K562 (cell line): ENCODE data around the gene ASB4.

Experiments
- MAZ ChIP-seq, 2 experiments: fragments of 450-650 bp in 1 of 2; sonication (generic) in 1 of 2; formaldehyde crosslinking; IDR thresholded peaks in 1 of 2; conservative IDR thresholded peaks in 1 of 2; 2 replicates each; pipeline versions ENCODE4 v1.4.0 to v1.5.0; 2020; ENCODE audit warnings: mild to moderate bottlenecking in 1 of 2, missing genetic modification reagents in 1 of 2
- NR2C1 ChIP-seq, 2 experiments: fragments of 450-650 bp; IDR thresholded peaks; 2 replicates each; pipeline ENCODE4 v1.6.1; 2017; ENCODE audit warnings: mild to moderate bottlenecking in 2 of 2, antibody characterized with exemption in 1 of 2, inconsistent platforms in 1 of 2, missing compliant biosample characterization in 1 of 2, missing genetic modification characterization in 1 of 2
- POLR2A ChIP-seq: fragments of 450-650 bp; conservative IDR thresholded peaks from 2 replicates; pipeline ENCODE4 v1.6.1; 2016

DNA sequence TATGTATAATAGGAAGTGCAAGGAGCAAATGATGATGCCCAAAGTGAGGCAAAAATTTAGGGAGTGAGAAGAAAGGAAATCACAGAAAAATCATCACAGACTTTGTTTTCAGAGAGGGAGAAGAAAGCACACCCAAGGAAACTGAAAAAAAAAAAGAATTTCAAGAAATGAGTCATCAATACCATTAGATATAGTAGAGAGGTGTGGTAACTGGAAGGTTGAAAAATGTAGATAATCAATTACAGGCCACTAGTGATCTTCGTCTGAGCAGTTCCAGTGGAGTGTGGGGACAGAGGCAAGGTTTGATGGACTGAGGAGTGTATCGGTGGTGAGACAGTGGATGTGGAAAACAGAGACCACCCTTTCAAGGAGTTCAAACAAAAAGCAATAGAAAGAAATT is 31.7 kb downstream of the ASB4 start:
- TF ChIP-seq NR2C1 (IDR thresholded peaks at IDR 0.05) (no peak), NR2C1 (tag; IDR thresholded peaks at IDR 0.05) (no peak), POLR2A (no peak), MAZ (CRISPR knock-in tag; conservative IDR thresholded peaks at IDR 0.05 in 1 of 2, IDR thresholded peaks at IDR 0.05 in 1 of 2) (no peak)
